Measurements from ENCODE around the gene GLS2.

GRCh38 chr12:56434828-56435227 is 53.1 kb downstream of the GLS2 start:
- TF ChIP-seq CTCF (conservative IDR thresholded peaks at IDR 0.05; ENCODE audit: low read length) (no peak), EZH2phosphoT487 (IDR thresholded peaks at IDR 0.05; ENCODE audit: borderline replicate concordance) (no peak)

Measured in Loucy (cell line).